ENCODE results near the gene COMMD9.

- TF ChIP-seq CTCF (IDR thresholded peaks at IDR 0.05) (no peak), USF2 (IDR thresholded peaks at IDR 0.05; ENCODE audit: borderline replicate concordance, low read depth, low read length) (no peak), POLR2AphosphoS5 (IDR thresholded peaks at IDR 0.05; ENCODE audit: low read depth, low read length) (no peak), PBX3 (IDR thresholded peaks at IDR 0.05) (no peak), JUND (IDR thresholded peaks at IDR 0.05) (no peak), MEF2A (IDR thresholded peaks at IDR 0.05; ENCODE audit: borderline replicate concordance, low read depth) (no peak)
These were observed 49.1 kb downstream of the COMMD9 start for GRCh38 chr11:36240173-36240572.
